Panc1 (cell line): Measurements from ENCODE around the gene ADK. TPM values are rescaled to one million over a fixed set of nuclear protein-coding genes. Genes with fewer than 3 reads are reported as not detected.

Source experiments
- ATAC-seq: fragments of 200-7000 bp; cut with Tn5 transposase; 2 replicates; pipeline ENCODE4 v1.9.1; 2020; ENCODE audit warnings: mild to moderate bottlenecking, moderate library complexity
- BruUV-seq: library from RNA; stranded (reverse); fragments of 400-500 nt; replicated peaks from 2 replicates; lab custom pipeline; 2021; lab: Mats Ljungman, UMichigan
- CTCF ChIA-PET: fragments of 300-600 bp; sonication (Branson Sonifier 250); formaldehyde crosslinking; loops from one replicate; lab custom pipeline; 2022; ENCODE audit warnings: antibody characterized with exemption; lab: Charles Lee
- POLR2A ChIA-PET: fragments of 300-600 bp; sonication (Branson Sonifier 250); formaldehyde crosslinking; loops from one replicate; lab custom pipeline; 2022; ENCODE audit warnings: antibody characterized with exemption; lab: Charles Lee
- DNase-seq: peaks from one replicate; pipeline ENCODE4 v3.0.0-alpha.2; 2010; ENCODE audit warnings: low read depth, low spot score
- H3K27ac ChIP-seq: 2 replicates; pipeline ENCODE4 v1.5.1; 2011; ENCODE audit warnings: mild to moderate bottlenecking, low read length, inconsistent platforms
- H3K27me3 ChIP-seq: fragments of 200-500 bp; sonication (Bioruptor generic); 2 replicates; pipeline ENCODE4 v1.6.0; 2014; ENCODE audit warnings: low read length, inconsistent platforms; ENCODE audit not compliant: control insufficient read depth, insufficient read depth
- H3K36me3 ChIP-seq: fragments of 200-500 bp; sonication (Bioruptor generic); 2 replicates; pipeline ENCODE4 v1.5.1; 2014; ENCODE audit warnings: inconsistent platforms, mild to moderate bottlenecking, low read length, moderate library complexity; ENCODE audit not compliant: control insufficient read depth, insufficient read depth
- H3K4me1 ChIP-seq: 2 replicates; pipeline ENCODE4 v1.5.1; 2011; ENCODE audit warnings: inconsistent platforms, mild to moderate bottlenecking, low read length, moderate library complexity; ENCODE audit not compliant: control insufficient read depth, insufficient read depth
- H3K4me3 ChIP-seq, 2 experiments: 2 replicates each; pipeline ENCODE4 v1.5.1; 2011 to 2012; ENCODE audit warnings: low read depth in 2 of 2, low read length in 2 of 2, mild to moderate bottlenecking in 2 of 2, inconsistent platforms in 1 of 2, moderate library complexity in 1 of 2
- H3K9me3 ChIP-seq: fragments of 200-500 bp; sonication (Bioruptor generic); 2 replicates; pipeline ENCODE4 v1.5.1; 2014; ENCODE audit warnings: low read depth, mild to moderate bottlenecking, inconsistent platforms, low read length, moderate library complexity; ENCODE audit not compliant: control insufficient read depth, insufficient read depth
- POLR2AphosphoS5 ChIP-seq: IDR thresholded peaks from 2 replicates; pipeline ENCODE4 v1.6.1; 2012; ENCODE audit warnings: mild to moderate bottlenecking, low read depth, low read length, moderate library complexity
- SIN3A ChIP-seq: IDR thresholded peaks from 2 replicates; pipeline ENCODE4 v1.6.1; 2012; ENCODE audit warnings: low read depth, mild to moderate bottlenecking, low read length, moderate library complexity, borderline replicate concordance; ENCODE audit not compliant: insufficient read depth
- TCF7L2 ChIP-seq: IDR thresholded peaks from 2 replicates; pipeline ENCODE4 v1.6.1; 2011; ENCODE audit warnings: mild to moderate bottlenecking, low read depth, low read length, inconsistent platforms
- in situ Hi-C: cut with HindIII; loops from 2 replicates; pipeline ENCODE4 v1.10.0; 2016; ENCODE audit warnings: low sequenced_read_pairs, low pct_unique_long_range_greater_than_20kb
- intact Hi-C: fragments of 100-400 bp; cut with micrococcal nuclease; formaldehyde crosslinking; loops from one replicate; pipeline ENCODE4 v1.10.0; 2022; ENCODE audit not compliant: unreplicated experiment
- total RNA-seq: library from RNA; stranded (reverse); gene quantifications from one replicate; pipeline ENCODE4 v1.2.1, GENCODE V29; 2021; ENCODE audit not compliant: unreplicated experiment
- TF ChIP-seq, protein P1 (sequence below): fragments of 450-650 bp; IDR thresholded peaks from 2 replicates; pipeline ENCODE4 v1.5.1; 2017; ENCODE audit warnings: mild to moderate bottlenecking
- TF ChIP-seq, protein P2 (sequence below), 2 experiments: IDR thresholded peaks; 2 replicates each; pipeline ENCODE4 v1.6.1; 2011 to 2012; ENCODE audit warnings: low read depth in 2 of 2, control low read depth in 1 of 2, low read length in 1 of 2, mild to moderate bottlenecking in 1 of 2, moderate library complexity in 1 of 2; ENCODE audit not compliant: insufficient read depth in 1 of 2

ADK gene
- total RNA-seq, 1 experiment from 2014 or later, result 64.5 TPM

DNA sequence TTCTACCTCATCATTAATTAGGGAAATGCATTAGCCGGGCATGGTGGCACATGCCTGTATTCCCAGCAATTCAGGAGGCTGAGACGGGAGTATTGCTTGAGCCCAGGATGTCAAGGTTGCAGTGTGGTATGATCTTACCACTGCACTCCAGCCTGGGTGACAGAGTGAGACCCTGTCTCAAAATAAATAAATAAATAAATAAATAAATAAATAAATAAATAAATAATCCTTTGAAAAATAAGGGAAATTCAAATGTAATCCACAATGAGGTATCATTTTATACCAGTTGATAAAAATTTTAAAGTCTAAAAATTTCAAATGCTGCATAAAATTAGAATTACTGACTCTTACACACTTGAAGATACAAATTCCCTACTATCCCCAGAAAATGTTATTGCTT lies 334.3 kb downstream of the ADK start:
- in situ Hi-C loops, result no loop called here

DNA sequence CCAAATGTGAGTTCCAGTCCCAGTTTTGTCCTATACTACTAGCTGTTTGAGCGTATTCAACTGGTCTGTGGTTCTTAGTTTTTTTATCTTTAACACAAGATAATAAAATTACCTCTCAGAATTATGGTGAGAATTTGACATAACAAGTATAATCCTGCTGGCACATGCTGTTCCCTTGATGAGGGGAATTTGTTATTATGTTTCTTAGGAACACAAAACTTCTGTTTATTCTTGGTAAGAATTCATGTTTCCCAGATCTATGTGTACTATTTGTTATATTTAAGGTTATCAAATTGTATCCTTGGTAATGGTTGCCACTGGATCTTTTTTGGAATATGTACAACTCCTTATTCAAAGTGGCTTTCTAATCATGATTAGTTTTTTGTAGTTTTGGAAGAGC lies 335.6 kb downstream of the ADK start:
- DNase-seq (no peak), ATAC-seq (no peak)
- Histone ChIP-seq H3K9me3 (no peaks in the 10 kb centered on the region), H3K27ac (no peak overlapping the region), H3K4me3 (no peak overlapping the region), H3K36me3 (no peaks in the 10 kb centered on the region), H3K27me3 (no peaks in the 10 kb centered on the region), H3K4me1 (no peaks in the 10 kb centered on the region)
- ChIA-PET POLR2A (no interaction called here), CTCF (interaction anchor here (0.6 kb wide), 1 partner anchor 743 kb away, joined by 4 read pairs; no protein-coding TSS in a partner anchor)
- intact Hi-C loops (no loop called here), in situ Hi-C loops (no loop called here)
- no TSS peak for BruUV-seq
- TF ChIP-seq, protein P1, sequence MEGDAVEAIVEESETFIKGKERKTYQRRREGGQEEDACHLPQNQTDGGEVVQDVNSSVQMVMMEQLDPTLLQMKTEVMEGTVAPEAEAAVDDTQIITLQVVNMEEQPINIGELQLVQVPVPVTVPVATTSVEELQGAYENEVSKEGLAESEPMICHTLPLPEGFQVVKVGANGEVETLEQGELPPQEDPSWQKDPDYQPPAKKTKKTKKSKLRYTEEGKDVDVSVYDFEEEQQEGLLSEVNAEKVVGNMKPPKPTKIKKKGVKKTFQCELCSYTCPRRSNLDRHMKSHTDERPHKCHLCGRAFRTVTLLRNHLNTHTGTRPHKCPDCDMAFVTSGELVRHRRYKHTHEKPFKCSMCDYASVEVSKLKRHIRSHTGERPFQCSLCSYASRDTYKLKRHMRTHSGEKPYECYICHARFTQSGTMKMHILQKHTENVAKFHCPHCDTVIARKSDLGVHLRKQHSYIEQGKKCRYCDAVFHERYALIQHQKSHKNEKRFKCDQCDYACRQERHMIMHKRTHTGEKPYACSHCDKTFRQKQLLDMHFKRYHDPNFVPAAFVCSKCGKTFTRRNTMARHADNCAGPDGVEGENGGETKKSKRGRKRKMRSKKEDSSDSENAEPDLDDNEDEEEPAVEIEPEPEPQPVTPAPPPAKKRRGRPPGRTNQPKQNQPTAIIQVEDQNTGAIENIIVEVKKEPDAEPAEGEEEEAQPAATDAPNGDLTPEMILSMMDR, result no peak

More for the DNA sequence above, 334.3 kb downstream of the ADK start:
- DNase-seq (no peak), ATAC-seq (no peak)
- no peaks in the 10 kb centered on the region for H3K27me3 ChIP-seq
- ChIA-PET CTCF (no interaction called here), POLR2A (no interaction called here)
- no peaks in the 10 kb centered on the region for H3K36me3 ChIP-seq
- no peak overlapping the region for H3K27ac ChIP-seq
- H3K4me3 ChIP-seq, result no peak overlapping the region
- intact Hi-C loops, result no loop called here
- no peaks in the 10 kb centered on the region for H3K4me1 ChIP-seq
- BruUV-seq, result no TSS peak
- no peaks in the 10 kb centered on the region for H3K9me3 ChIP-seq
- TF ChIP-seq SIN3A (no peak), POLR2AphosphoS5 (no peak), TCF7L2 (no peak)
- TF ChIP-seq, protein P1, result no peak
- TF ChIP-seq, protein P2, sequence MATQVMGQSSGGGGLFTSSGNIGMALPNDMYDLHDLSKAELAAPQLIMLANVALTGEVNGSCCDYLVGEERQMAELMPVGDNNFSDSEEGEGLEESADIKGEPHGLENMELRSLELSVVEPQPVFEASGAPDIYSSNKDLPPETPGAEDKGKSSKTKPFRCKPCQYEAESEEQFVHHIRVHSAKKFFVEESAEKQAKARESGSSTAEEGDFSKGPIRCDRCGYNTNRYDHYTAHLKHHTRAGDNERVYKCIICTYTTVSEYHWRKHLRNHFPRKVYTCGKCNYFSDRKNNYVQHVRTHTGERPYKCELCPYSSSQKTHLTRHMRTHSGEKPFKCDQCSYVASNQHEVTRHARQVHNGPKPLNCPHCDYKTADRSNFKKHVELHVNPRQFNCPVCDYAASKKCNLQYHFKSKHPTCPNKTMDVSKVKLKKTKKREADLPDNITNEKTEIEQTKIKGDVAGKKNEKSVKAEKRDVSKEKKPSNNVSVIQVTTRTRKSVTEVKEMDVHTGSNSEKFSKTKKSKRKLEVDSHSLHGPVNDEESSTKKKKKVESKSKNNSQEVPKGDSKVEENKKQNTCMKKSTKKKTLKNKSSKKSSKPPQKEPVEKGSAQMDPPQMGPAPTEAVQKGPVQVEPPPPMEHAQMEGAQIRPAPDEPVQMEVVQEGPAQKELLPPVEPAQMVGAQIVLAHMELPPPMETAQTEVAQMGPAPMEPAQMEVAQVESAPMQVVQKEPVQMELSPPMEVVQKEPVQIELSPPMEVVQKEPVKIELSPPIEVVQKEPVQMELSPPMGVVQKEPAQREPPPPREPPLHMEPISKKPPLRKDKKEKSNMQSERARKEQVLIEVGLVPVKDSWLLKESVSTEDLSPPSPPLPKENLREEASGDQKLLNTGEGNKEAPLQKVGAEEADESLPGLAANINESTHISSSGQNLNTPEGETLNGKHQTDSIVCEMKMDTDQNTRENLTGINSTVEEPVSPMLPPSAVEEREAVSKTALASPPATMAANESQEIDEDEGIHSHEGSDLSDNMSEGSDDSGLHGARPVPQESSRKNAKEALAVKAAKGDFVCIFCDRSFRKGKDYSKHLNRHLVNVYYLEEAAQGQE (IDR thresholded peaks at IDR 0.05; ENCODE audit: insufficient read depth in 1 of 2, low read depth in 2 of 2, low read length in 1 of 2), result no peak
